Measurements from ENCODE around the gene FFAR1. TPM values are rescaled to one million over a fixed set of nuclear protein-coding genes. Genes with fewer than 3 reads are reported as not detected.
A peak's percentile ranks its signal among the peaks of the same experiment; 100 is the strongest.
"Not testable (repeated sequence)": the region's sequence is repeated elsewhere in the genome, so short reads cannot be mapped to it uniquely, and the experiment has no call there.

Gene FFAR1
- total and polyA plus RNA-seq, 2 donors, result 0.05 TPM

DNA sequence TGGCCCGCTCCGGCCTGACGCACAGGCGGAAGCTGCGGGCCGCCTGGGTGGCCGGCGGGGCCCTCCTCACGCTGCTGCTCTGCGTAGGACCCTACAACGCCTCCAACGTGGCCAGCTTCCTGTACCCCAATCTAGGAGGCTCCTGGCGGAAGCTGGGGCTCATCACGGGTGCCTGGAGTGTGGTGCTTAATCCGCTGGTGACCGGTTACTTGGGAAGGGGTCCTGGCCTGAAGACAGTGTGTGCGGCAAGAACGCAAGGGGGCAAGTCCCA lies 4.4 kb downstream of the FFAR1 start:
- no peak for DNase-seq (ENCODE audit: low read depth in 6 of 9, low spot score in 9 of 9)
- H3K9me3 ChIP-seq (ENCODE audit: control insufficient read depth in 2 of 2, insufficient read depth in 1 of 2, low read length in 1 of 2), result no peaks in the 10 kb centered on the region
- H3K4me1 ChIP-seq (ENCODE audit: control insufficient read depth in 2 of 2, insufficient read depth in 2 of 2, low read length in 2 of 2), result peaks cover 2 to 10% of the 10 kb centered on the region in 2 donors
- no peaks in the 10 kb centered on the region for H3K27me3 ChIP-seq (ENCODE audit: control insufficient read depth in 2 of 2, insufficient read depth in 1 of 2, low read length in 1 of 2)
- H3K36me3 ChIP-seq (ENCODE audit: control insufficient read depth in 2 of 2, insufficient read depth in 2 of 2, low read length in 1 of 2), result no peaks in the 10 kb centered on the region
- H3K4me3 ChIP-seq (ENCODE audit: low read length in 2 of 2), result no peak overlapping the region
- no peak overlapping the region for H3K27ac ChIP-seq (ENCODE audit: low read depth in 1 of 2, low read length in 1 of 2)
- WGBS, result 89% methylated on average over 18 of the region's 18 CpGs

DNA sequence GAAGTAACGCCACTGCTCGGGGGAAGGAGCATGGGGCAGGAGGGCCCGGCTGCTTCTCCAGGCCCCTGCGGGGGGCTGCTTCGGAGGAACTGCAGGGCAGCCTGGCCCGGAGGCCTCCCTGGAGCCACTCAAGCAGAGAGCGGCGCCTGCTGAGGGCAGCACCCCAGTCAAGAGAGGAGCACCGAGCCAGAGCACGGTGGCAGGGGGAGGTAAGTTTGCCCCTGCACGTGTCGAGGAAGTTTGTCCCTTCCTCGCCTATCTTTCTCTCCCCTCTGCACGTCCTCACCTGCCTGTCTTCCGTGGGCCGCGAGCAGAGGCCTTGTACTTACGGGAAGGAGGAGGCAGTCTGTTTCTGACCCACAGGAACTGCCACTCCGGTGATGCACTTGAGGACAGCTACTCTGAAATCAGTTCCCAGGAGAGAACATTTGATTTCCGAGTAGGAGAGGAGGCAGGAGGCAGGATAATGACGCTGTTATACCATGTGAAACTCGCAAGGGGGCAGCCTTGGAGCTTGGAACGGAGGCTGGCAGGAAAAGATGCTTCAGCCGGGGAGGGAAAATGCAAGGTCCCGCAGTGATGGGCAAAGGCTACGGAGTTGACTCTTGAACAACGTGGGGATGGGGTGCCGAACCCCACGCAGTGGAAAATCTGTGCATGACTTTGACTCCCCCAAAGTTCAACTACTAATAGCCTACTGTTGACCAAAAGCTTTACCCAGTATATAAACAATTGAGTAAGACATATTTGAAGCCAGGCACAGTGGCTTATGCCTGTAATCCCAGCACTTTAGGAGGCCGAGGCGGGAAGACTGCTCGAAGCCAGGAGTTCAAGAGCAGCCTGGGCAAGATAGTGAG lies 5.0 kb downstream of the FFAR1 start:
- H3K36me3 ChIP-seq (ENCODE audit: control insufficient read depth in 2 of 2, insufficient read depth in 2 of 2, low read length in 1 of 2), result no peaks in the 10 kb centered on the region
- H3K27me3 ChIP-seq (ENCODE audit: control insufficient read depth in 2 of 2, insufficient read depth in 1 of 2, low read length in 1 of 2), result no peaks in the 10 kb centered on the region
- H3K4me1 ChIP-seq (ENCODE audit: control insufficient read depth in 2 of 2, insufficient read depth in 2 of 2, low read length in 2 of 2), result peaks cover 0 to 5% of the 10 kb centered on the region in 2 donors
- WGBS, result 46% methylated on average over 32 of the region's 32 CpGs
- no peaks in the 10 kb centered on the region for H3K9me3 ChIP-seq (ENCODE audit: control insufficient read depth in 2 of 2, insufficient read depth in 1 of 2, low read length in 1 of 2)
- peak in 5 of 9 donors; percentile 33 to 67 (median 50) for DNase-seq (ENCODE audit: low read depth in 6 of 9, low spot score in 9 of 9)
- H3K27ac ChIP-seq (ENCODE audit: low read depth in 1 of 2, low read length in 1 of 2), result no peak overlapping the region
- H3K4me3 ChIP-seq (ENCODE audit: low read length in 2 of 2), result no peak overlapping the region

DNA sequence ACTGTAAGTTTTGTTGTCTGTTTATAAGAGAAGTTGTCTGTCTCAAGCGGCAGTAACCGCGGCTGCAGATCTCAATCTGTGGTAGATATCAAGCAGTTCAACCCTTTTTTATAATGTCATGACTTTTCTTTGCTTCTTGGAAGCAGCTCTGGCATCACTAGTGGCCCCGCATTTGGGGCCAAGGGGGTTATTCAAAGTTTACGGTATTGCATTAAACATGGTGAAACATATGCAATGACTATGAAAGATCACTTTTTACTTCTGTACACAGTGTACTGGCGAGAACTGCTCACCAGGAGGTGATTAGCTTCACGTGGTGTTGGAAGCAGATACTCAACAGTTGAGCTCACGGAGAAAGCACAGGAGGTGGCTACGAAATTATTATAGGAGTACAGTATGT lies 5.9 kb downstream of the FFAR1 start:
- Histone ChIP-seq H3K27ac (ENCODE audit: low read depth in 1 of 2, low read length in 1 of 2) (no peak overlapping the region), H3K27me3 (ENCODE audit: control insufficient read depth in 2 of 2, insufficient read depth in 1 of 2, low read length in 1 of 2) (no peaks in the 10 kb centered on the region), H3K9me3 (ENCODE audit: control insufficient read depth in 2 of 2, insufficient read depth in 1 of 2, low read length in 1 of 2) (no peaks in the 10 kb centered on the region), H3K4me1 (ENCODE audit: control insufficient read depth in 2 of 2, insufficient read depth in 2 of 2, low read length in 2 of 2) (no peaks in the 10 kb centered on the region), H3K36me3 (ENCODE audit: control insufficient read depth in 2 of 2, insufficient read depth in 2 of 2, low read length in 1 of 2) (no peaks in the 10 kb centered on the region), H3K4me3 (ENCODE audit: low read length in 2 of 2) (no peak overlapping the region)
- DNase-seq (ENCODE audit: low read depth in 6 of 9, low spot score in 9 of 9), result no peak
- WGBS, result 94% methylated on average over 9 of the region's 9 CpGs

DNA sequence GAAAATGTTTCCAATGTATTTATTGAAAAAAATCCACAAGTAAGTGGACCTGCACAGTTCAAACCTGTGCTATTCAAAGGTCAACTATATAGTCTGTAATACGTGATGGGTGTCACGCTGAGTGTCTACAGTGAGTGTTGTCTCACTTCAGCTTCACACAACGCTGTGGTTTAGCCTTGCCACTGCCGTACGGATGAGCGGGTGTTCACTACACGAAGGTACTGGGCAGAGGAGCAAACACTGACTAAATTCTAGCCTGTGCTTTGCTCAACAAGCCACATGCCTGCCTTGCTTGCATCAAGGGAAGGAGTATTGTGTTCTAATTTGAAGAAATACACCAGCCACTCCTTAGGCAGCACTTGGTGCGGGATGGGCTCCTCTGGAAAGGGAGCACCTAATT lies 7.2 kb downstream of the FFAR1 start:
- WGBS, result 91% methylated on average over 8 of the region's 8 CpGs
- no peak for DNase-seq (ENCODE audit: low read depth in 6 of 9, low spot score in 9 of 9)
- Histone ChIP-seq H3K4me1 (ENCODE audit: control insufficient read depth in 2 of 2, insufficient read depth in 2 of 2, low read length in 2 of 2) (no peaks in the 10 kb centered on the region), H3K27me3 (ENCODE audit: control insufficient read depth in 2 of 2, insufficient read depth in 1 of 2, low read length in 1 of 2) (no peaks in the 10 kb centered on the region), H3K36me3 (ENCODE audit: control insufficient read depth in 2 of 2, insufficient read depth in 2 of 2, low read length in 1 of 2) (no peaks in the 10 kb centered on the region), H3K9me3 (ENCODE audit: control insufficient read depth in 2 of 2, insufficient read depth in 1 of 2, low read length in 1 of 2) (no peaks in the 10 kb centered on the region), H3K27ac (ENCODE audit: low read depth in 1 of 2, low read length in 1 of 2) (no peak overlapping the region), H3K4me3 (ENCODE audit: low read length in 2 of 2) (no peak overlapping the region)

DNA sequence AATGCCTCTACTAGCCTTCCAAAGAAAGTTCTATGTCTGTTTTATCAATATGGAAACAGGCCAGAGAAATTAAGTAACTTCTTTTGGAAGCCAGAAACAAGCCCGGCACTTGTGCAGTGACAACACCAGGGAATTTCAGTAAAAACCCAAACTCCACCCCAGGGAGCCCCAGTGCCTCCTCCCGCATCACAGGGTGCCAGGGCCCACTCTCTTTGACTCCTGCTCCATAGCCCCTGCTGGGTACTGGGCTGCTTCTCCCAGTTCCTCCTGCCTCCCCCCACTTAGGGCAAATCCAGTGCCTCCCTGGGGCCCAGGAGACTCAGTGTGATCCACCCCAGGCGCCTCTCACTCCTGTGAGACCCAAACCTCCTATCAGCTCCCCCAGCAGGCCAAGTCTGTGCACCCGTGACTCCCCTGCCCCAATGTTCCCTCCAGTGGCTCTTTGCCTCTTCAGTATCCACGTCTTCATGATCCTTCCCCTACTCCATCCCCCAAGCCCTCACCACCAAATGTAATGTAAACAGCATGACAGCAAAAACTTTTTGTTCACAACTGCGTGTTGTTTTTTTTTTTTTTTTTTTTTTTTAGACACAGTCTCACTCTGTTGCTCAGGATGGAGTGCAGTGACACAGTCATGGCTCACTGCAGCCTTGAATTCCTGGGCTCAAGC lies 8.2 kb downstream of the FFAR1 start:
- Histone ChIP-seq H3K4me1 (ENCODE audit: control insufficient read depth in 2 of 2, insufficient read depth in 2 of 2, low read length in 2 of 2) (no peaks in the 10 kb centered on the region), H3K27me3 (ENCODE audit: control insufficient read depth in 2 of 2, insufficient read depth in 1 of 2, low read length in 1 of 2) (no peaks in the 10 kb centered on the region), H3K27ac (ENCODE audit: low read depth in 1 of 2, low read length in 1 of 2) (no peak overlapping the region), H3K9me3 (ENCODE audit: control insufficient read depth in 2 of 2, insufficient read depth in 1 of 2, low read length in 1 of 2) (no peaks in the 10 kb centered on the region), H3K4me3 (ENCODE audit: low read length in 2 of 2) (no peak overlapping the region), H3K36me3 (ENCODE audit: control insufficient read depth in 2 of 2, insufficient read depth in 2 of 2, low read length in 1 of 2) (no peaks in the 10 kb centered on the region)
- WGBS, result 81% methylated on average over 6 of the region's 6 CpGs
- DNase-seq (ENCODE audit: low read depth in 6 of 9, low spot score in 9 of 9), result no peak

DNA sequence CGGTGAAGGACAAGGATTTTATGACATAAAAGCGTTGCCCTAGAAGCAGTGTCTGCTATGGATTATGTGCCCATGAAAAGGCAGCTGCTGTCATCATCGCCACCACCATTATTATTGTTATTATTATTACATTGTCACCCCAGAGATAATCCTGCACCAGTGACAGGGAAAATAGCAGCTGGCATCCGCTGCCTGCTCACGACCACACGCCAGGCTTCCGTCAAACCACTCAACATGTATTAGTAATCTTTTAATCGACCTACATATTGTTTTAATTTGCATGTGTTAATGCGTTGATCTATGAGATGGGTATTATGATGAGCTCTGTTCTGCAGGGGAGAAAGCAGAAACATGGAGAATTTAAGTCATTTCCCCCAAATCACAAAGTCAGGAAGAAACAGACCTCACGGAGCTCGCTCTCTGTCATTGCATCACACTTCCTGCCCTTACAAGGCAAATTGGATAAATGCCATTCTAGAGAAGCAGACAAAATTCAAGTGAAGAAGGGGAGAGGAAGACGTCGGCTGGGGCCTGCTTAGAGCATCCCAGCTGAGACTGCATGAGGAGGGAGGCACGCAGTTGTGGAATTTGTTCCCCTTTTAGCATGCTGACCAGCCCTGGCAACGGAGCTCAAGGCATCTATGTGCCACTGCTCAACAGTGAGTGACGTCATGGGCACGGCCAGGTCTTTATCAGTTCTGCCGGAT lies 10.3 kb downstream of the FFAR1 start, which contains the start of gene FFAR3:
FFAR3 (plus strand) TSS at position 594 of the 707 bp plus-strand sequence. CDS start 431 bp downstream, outside the sequence.
- 57% methylated on average over 18 of the region's 18 CpGs for WGBS
- no peaks in the 10 kb centered on the region for H3K36me3 ChIP-seq (ENCODE audit: control insufficient read depth in 2 of 2, insufficient read depth in 2 of 2, low read length in 1 of 2)
- H3K9me3 ChIP-seq (ENCODE audit: control insufficient read depth in 2 of 2, insufficient read depth in 1 of 2, low read length in 1 of 2), result no peaks in the 10 kb centered on the region
- H3K27me3 ChIP-seq (ENCODE audit: control insufficient read depth in 2 of 2, insufficient read depth in 1 of 2, low read length in 1 of 2), result peaks cover 0 to 4% of the 10 kb centered on the region in 2 donors
- peak in 1 of 9 donors; percentile 23 for DNase-seq (ENCODE audit: low read depth in 6 of 9, low spot score in 9 of 9)
- H3K27ac ChIP-seq (ENCODE audit: low read depth in 1 of 2, low read length in 1 of 2), result no peak within 1 kb of the TSS
- H3K4me3 ChIP-seq (ENCODE audit: low read length in 2 of 2), result no peak within 1 kb of the TSS
- H3K4me1 ChIP-seq (ENCODE audit: control insufficient read depth in 2 of 2, insufficient read depth in 2 of 2, low read length in 2 of 2), result no peaks in the 10 kb centered on the region

DNA sequence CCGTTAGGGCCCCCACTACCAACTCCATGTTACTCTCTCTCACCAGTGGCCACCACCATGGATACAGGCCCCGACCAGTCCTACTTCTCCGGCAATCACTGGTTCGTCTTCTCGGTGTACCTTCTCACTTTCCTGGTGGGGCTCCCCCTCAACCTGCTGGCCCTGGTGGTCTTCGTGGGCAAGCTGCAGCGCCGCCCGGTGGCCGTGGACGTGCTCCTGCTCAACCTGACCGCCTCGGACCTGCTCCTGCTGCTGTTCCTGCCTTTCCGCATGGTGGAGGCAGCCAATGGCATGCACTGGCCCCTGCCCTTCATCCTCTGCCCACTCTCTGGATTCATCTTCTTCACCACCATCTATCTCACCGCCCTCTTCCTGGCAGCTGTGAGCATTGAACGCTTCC lies 11.1 kb downstream of the FFAR1 start:
- DNase-seq (ENCODE audit: low read depth in 6 of 9, low spot score in 9 of 9); H3K27ac ChIP-seq (ENCODE audit: low read depth in 1 of 2, low read length in 1 of 2); H3K36me3 ChIP-seq (ENCODE audit: control insufficient read depth in 2 of 2, insufficient read depth in 2 of 2, low read length in 1 of 2); H3K4me1 ChIP-seq (ENCODE audit: control insufficient read depth in 2 of 2, insufficient read depth in 2 of 2, low read length in 2 of 2); H3K9me3 ChIP-seq (ENCODE audit: control insufficient read depth in 2 of 2, insufficient read depth in 1 of 2, low read length in 1 of 2); H3K27me3 ChIP-seq (ENCODE audit: control insufficient read depth in 2 of 2, insufficient read depth in 1 of 2, low read length in 1 of 2); H3K4me3 ChIP-seq (ENCODE audit: low read length in 2 of 2): not testable (repeated sequence)
- 87% methylated on average over 11 of the region's 16 CpGs for WGBS

DNA sequence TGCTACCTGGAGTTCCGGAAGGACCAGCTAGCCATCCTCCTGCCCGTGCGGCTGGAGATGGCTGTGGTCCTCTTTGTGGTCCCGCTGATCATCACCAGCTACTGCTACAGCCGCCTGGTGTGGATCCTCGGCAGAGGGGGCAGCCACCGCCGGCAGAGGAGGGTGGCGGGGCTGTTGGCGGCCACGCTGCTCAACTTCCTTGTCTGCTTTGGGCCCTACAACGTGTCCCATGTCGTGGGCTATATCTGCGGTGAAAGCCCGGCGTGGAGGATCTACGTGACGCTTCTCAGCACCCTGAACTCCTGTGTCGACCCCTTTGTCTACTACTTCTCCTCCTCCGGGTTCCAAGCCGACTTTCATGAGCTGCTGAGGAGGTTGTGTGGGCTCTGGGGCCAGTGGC lies 11.7 kb downstream of the FFAR1 start:
- H3K9me3 ChIP-seq (ENCODE audit: control insufficient read depth in 2 of 2, insufficient read depth in 1 of 2, low read length in 1 of 2); H3K4me3 ChIP-seq (ENCODE audit: low read length in 2 of 2); H3K27ac ChIP-seq (ENCODE audit: low read depth in 1 of 2, low read length in 1 of 2); H3K4me1 ChIP-seq (ENCODE audit: control insufficient read depth in 2 of 2, insufficient read depth in 2 of 2, low read length in 2 of 2); DNase-seq (ENCODE audit: low read depth in 6 of 9, low spot score in 9 of 9); H3K27me3 ChIP-seq (ENCODE audit: control insufficient read depth in 2 of 2, insufficient read depth in 1 of 2, low read length in 1 of 2); H3K36me3 ChIP-seq (ENCODE audit: control insufficient read depth in 2 of 2, insufficient read depth in 2 of 2, low read length in 1 of 2): not testable (repeated sequence)
- 94% methylated on average over 21 of the region's 21 CpGs for WGBS

DNA sequence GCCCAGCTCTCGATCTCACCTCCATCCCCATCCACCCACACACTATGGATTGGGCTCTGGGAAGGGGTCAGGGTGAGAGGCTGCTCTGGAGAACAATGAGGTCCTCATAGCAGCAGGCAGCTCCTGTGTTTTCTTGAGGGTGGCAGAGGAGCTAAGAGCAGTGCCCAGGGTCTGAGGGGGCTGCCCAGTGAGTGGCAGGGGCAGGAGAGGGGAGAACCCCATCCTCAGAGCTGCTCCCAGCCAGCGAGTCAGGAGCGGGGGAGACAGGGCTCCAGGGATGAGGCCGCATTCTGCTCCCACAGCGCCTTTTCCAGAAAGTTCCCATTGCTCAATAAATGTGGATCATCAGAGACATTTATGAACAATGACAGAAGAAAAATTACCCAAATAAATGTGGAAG lies 12.4 kb downstream of the FFAR1 start:
- not testable (repeated sequence) for H3K27ac ChIP-seq (ENCODE audit: low read depth in 1 of 2, low read length in 1 of 2); H3K27me3 ChIP-seq (ENCODE audit: control insufficient read depth in 2 of 2, insufficient read depth in 1 of 2, low read length in 1 of 2); H3K36me3 ChIP-seq (ENCODE audit: control insufficient read depth in 2 of 2, insufficient read depth in 2 of 2, low read length in 1 of 2); H3K4me3 ChIP-seq (ENCODE audit: low read length in 2 of 2); H3K9me3 ChIP-seq (ENCODE audit: control insufficient read depth in 2 of 2, insufficient read depth in 1 of 2, low read length in 1 of 2); H3K4me1 ChIP-seq (ENCODE audit: control insufficient read depth in 2 of 2, insufficient read depth in 2 of 2, low read length in 2 of 2); DNase-seq (ENCODE audit: low read depth in 6 of 9, low spot score in 9 of 9)
- WGBS, result 92% methylated on average over 4 of the region's 5 CpGs

Measured in thymus (tissue), 11 donors.